Brain microvascular endothelial cell (primary cell): ENCODE data around the gene TAF4.
"Not testable (repeated sequence)": the region's sequence is repeated elsewhere in the genome, so short reads cannot be mapped to it uniquely, and the experiment has no call there.

ENCODE experiments used
- DNase-seq: peaks from one replicate; pipeline ENCODE4 v3.0.0-alpha.2; 2020
- H3K27ac ChIP-seq: fragments of 250-450 bp; sonication (Bioruptor Pico); 2 replicates; pipeline ENCODE4 v1.5.1; 2020; ENCODE audit warnings: mild to moderate bottlenecking, moderate library complexity
- H3K27me3 ChIP-seq: fragments of 250-450 bp; sonication (Bioruptor Pico); replicated peaks from 2 replicates; pipeline ENCODE4 v1.5.1; 2020; ENCODE audit warnings: mild to moderate bottlenecking
- H3K36me3 ChIP-seq: fragments of 250-450 bp; sonication (Bioruptor Pico); replicated peaks from 2 replicates; pipeline ENCODE4 v1.5.1; 2020; ENCODE audit warnings: mild to moderate bottlenecking
- H3K4me3 ChIP-seq: 2 replicates; pipeline ENCODE4 v1.5.1; 2011; ENCODE audit warnings: low read depth, mild to moderate bottlenecking, control low read depth, low read length, moderate library complexity
- CTCF ChIP-seq: IDR thresholded peaks from 2 replicates; pipeline ENCODE4 v1.5.1; 2011; ENCODE audit warnings: low read depth, mild to moderate bottlenecking, moderate library complexity, low read length, control low read depth, inconsistent platforms; ENCODE audit errors: missing control alignments
- in situ Hi-C: cut with HindIII; loops from 2 replicates; pipeline ENCODE4 v1.10.0; 2017; ENCODE audit warnings: low sequenced_read_pairs, low pct_ligation_motif_present

The TAF4 gene

GRCh38 chr20:61949363-61949713, 116.3 kb downstream of the TAF4 start:
- Histone ChIP-seq H3K4me3 (no peak overlapping the region), H3K36me3 (no peaks in the 10 kb centered on the region), H3K27ac (no peak overlapping the region), H3K27me3 (no peaks in the 10 kb centered on the region)
- no peak for DNase-seq
- in situ Hi-C loops, result no loop called here
- no peak for TF ChIP-seq CTCF

GRCh38 chr20:61948586-61949362, 116.9 kb downstream of the TAF4 start:
- no peak for DNase-seq
- in situ Hi-C loops, result no loop called here
- Histone ChIP-seq H3K27ac (no peak overlapping the region), H3K27me3 (no peaks in the 10 kb centered on the region), H3K4me3 (no peak overlapping the region), H3K36me3 (no peaks in the 10 kb centered on the region)
- no peak for TF ChIP-seq CTCF

- H3K27me3 ChIP-seq, H3K4me3 ChIP-seq, in situ Hi-C loops, H3K27ac ChIP-seq, DNase-seq, H3K36me3 ChIP-seq: not testable (repeated sequence)
Measured at GRCh38 chr20:61948056-61948455, 117.6 kb downstream of the TAF4 start.

- H3K36me3 ChIP-seq, H3K27ac ChIP-seq, H3K4me3 ChIP-seq, H3K27me3 ChIP-seq, DNase-seq, in situ Hi-C loops: not testable (repeated sequence)
Measured at GRCh38 chr20:61945495-61945894, 120.2 kb downstream of the TAF4 start.

- H3K36me3 ChIP-seq, DNase-seq, in situ Hi-C loops, H3K4me3 ChIP-seq, H3K27ac ChIP-seq, H3K27me3 ChIP-seq: not testable (repeated sequence)
Measured at GRCh38 chr20:61944967-61945366, 120.7 kb downstream of the TAF4 start.

GRCh38 chr20:61942526-61942925, 123.2 kb downstream of the TAF4 start:
- no peak for TF ChIP-seq CTCF
- no peak overlapping the region for H3K4me3 ChIP-seq
- H3K36me3 ChIP-seq, result no peaks in the 10 kb centered on the region
- no peak overlapping the region for H3K27ac ChIP-seq
- DNase-seq, result no peak
- H3K27me3 ChIP-seq, result no peaks in the 10 kb centered on the region
- in situ Hi-C loops, result no loop called here

GRCh38 chr20:61941721-61942405, 123.8 kb downstream of the TAF4 start:
- H3K27me3 ChIP-seq, result no peaks in the 10 kb centered on the region
- DNase-seq, result no peak
- no peak overlapping the region for H3K4me3 ChIP-seq
- H3K36me3 ChIP-seq, result no peaks in the 10 kb centered on the region
- no peak for TF ChIP-seq CTCF
- H3K27ac ChIP-seq, result no peak overlapping the region
- in situ Hi-C loops, result no loop called here
